ENCODE measurements around the gene NAT16. TPM values are rescaled to one million over a fixed set of nuclear protein-coding genes. Genes with fewer than 3 reads are reported as not detected.

Gene NAT16
- total and polyA plus RNA-seq, 9 of the 15 experiments (the other 6 are each of a cell fraction or from before 2014, with no cell fraction given) = 0.04 TPM; not detected in 8

DNA sequence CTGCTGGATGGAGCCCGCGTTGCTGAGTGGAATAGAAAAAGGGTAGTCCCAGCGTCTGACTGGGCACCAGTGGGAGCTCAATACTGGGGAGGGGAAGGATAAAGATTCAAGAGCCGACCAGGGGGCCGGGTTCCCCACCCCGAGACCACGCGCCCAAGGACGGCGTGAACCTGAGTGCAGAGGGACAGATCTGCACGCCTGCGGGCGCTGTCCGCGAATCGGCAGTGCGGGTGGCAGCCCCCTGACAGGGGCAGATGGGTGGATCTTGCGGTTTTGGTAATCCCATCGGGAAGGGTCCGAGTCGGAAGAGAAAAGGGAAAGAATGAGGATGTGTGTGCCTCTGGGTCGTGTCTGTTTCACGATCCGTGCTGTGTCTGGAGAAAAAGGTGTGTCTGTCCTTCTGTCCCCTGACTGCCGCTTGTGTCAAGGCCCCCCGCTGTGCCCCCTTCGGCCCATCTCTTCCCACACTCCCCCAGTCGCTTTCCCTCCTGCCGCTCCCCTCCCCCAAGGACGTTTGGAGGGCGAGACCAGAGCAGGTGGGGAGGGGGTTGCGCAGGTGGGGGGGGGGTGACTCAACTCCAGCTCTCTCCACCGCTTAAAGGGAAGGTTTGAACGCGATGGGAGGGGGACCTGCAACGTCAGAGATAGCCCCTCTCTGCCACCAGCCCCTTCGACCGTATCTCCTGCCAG lies 14.0 kb downstream of the NAT16 start (continued):
- TF ChIP-seq NONO (IDR thresholded peaks at IDR 0.05; ENCODE audit: low read depth in 2 of 2, low read length in 1 of 2) (no peak), ZFX (CRISPR knock-in tag; IDR thresholded peaks at IDR 0.05) (no peak), ASH1L (IDR thresholded peaks at IDR 0.05; ENCODE audit: borderline replicate concordance, low read depth, partially characterized antibody) (no peak), CBFB (CRISPR knock-in tag; IDR thresholded peaks at IDR 0.05) (0 out of 2 replicates have a peak, but pooled peaks have one; percentile 41), SPI1 (IDR thresholded peaks at IDR 0.05; ENCODE audit: borderline replicate concordance, low read depth, low read length) (no peak), ESRRB (CRISPR knock-in tag; IDR thresholded peaks at IDR 0.05; ENCODE audit: borderline replicate concordance) (no peak), TCFL5 (CRISPR knock-in tag; conservative IDR thresholded peaks at IDR 0.05) (no peak), XRCC5 (IDR thresholded peaks at IDR 0.05; ENCODE audit: low read depth, low read length) (no peak), ZC3H8 (IDR thresholded peaks at IDR 0.05) (no peak), ZBTB7A (IDR thresholded peaks at IDR 0.05; ENCODE audit: borderline replicate concordance, control insufficient read depth, low read depth, low read length) (0 out of 2 replicates have a peak, but pooled peaks have one; percentile 7), TOE1 (IDR thresholded peaks at IDR 0.05; ENCODE audit: borderline replicate concordance) (no peak), TOE1 (CRISPR knock-in tag; IDR thresholded peaks at IDR 0.05; ENCODE audit: borderline replicate concordance, low read depth) (no peak), SAFB2 (IDR thresholded peaks at IDR 0.05; ENCODE audit: borderline replicate concordance, low read depth, low read length, severe bottlenecking) (no peak)
- TF ChIP-seq, protein P1, sequence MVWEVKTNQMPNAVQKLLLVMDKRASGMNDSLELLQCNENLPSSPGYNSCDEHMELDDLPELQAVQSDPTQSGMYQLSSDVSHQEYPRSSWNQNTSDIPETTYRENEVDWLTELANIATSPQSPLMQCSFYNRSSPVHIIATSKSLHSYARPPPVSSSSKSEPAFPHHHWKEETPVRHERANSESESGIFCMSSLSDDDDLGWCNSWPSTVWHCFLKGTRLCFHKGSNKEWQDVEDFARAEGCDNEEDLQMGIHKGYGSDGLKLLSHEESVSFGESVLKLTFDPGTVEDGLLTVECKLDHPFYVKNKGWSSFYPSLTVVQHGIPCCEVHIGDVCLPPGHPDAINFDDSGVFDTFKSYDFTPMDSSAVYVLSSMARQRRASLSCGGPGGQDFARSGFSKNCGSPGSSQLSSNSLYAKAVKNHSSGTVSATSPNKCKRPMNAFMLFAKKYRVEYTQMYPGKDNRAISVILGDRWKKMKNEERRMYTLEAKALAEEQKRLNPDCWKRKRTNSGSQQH (CRISPR knock-in tag; IDR thresholded peaks at IDR 0.05) = no peak
- TF ChIP-seq, protein P2, sequence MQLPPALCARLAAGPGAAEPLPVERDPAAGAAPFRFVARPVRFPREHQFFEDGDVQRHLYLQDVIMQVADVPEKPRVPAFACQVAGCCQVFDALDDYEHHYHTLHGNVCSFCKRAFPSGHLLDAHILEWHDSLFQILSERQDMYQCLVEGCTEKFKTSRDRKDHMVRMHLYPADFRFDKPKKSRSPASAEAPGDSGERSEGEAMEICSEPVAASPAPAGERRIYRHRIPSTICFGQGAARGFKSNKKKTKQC (CRISPR knock-in tag; IDR thresholded peaks at IDR 0.05) = no peak
